Activated T-helper 9 cell treated with anti-CD3 and anti-CD28 coated beads, Interleukin-2, amount 50 U/mL, for 16 hours (primary cell): ENCODE data around the gene NUDCD3.

Experiments
- DNase-seq: peaks from one replicate; pipeline ENCODE4 v3.0.0-alpha.2; 2020; ENCODE audit warnings: low read depth

The NUDCD3 gene

GRCh38 chr7:44477938-44478337 lies 12.5 kb downstream of the NUDCD3 start:
- no peak for DNase-seq

- DNase-seq: peak; percentile 38
Observed at GRCh38 chr7:44477063-44477830, 13.2 kb downstream of the NUDCD3 start.

GRCh38 chr7:44476313-44476712 lies 14.1 kb downstream of the NUDCD3 start:
- DNase-seq: no peak

GRCh38 chr7:44473295-44473694 lies 17.2 kb downstream of the NUDCD3 start:
- no peak for DNase-seq

GRCh38 chr7:44472843-44473242 lies 17.6 kb downstream of the NUDCD3 start:
- no peak for DNase-seq

- DNase-seq: no peak
Observed at GRCh38 chr7:44471850-44472249, 18.6 kb downstream of the NUDCD3 start.

- no peak for DNase-seq
Observed at GRCh38 chr7:44471436-44471835, 19.0 kb downstream of the NUDCD3 start.

- DNase-seq: no peak
Observed at GRCh38 chr7:44470628-44471245, 19.7 kb downstream of the NUDCD3 start.

- no peak for DNase-seq
Observed at GRCh38 chr7:44470135-44470479, 20.4 kb downstream of the NUDCD3 start.

- no peak for DNase-seq
Observed at GRCh38 chr7:44469461-44470134, 20.9 kb downstream of the NUDCD3 start.

- DNase-seq: no peak
Observed at GRCh38 chr7:44467217-44467548, 23.3 kb downstream of the NUDCD3 start.

GRCh38 chr7:44466300-44467216 lies 23.9 kb downstream of the NUDCD3 start:
- no peak for DNase-seq

GRCh38 chr7:44465490-44465889 lies 25.0 kb downstream of the NUDCD3 start:
- no peak for DNase-seq

- DNase-seq: no peak
Observed at GRCh38 chr7:44463169-44463808, 27.2 kb downstream of the NUDCD3 start.

- no peak for DNase-seq
Observed at GRCh38 chr7:44461387-44461786, 29.1 kb downstream of the NUDCD3 start.

- DNase-seq: no peak
Observed at GRCh38 chr7:44460325-44460724, 30.1 kb downstream of the NUDCD3 start.

GRCh38 chr7:44455155-44455554 lies 35.3 kb downstream of the NUDCD3 start:
- DNase-seq: no peak

GRCh38 chr7:44454348-44454747 lies 36.1 kb downstream of the NUDCD3 start:
- no peak for DNase-seq

- DNase-seq: no peak
Observed at GRCh38 chr7:44451123-44451522, 39.3 kb downstream of the NUDCD3 start.

- no peak for DNase-seq
Observed at GRCh38 chr7:44449584-44449928, 40.9 kb downstream of the NUDCD3 start.

- DNase-seq: no peak
Observed at GRCh38 chr7:44448922-44449583, 41.4 kb downstream of the NUDCD3 start.
